GM18907 (cell line): ENCODE measurements around the gene SLC44A5.
A peak's percentile ranks its signal among the peaks of the same experiment; 100 is the strongest.
"Not testable (repeated sequence)": the region's sequence is repeated elsewhere in the genome, so short reads cannot be mapped to it uniquely, and the experiment has no call there.

Experiments used
- ATAC-seq: cut with Tn5 transposase; IDR thresholded peaks from one replicate; pipeline ENCODE4 v1.9.1; 2021; ENCODE audit warnings: mild to moderate bottlenecking, moderate library complexity; ENCODE audit not compliant: unreplicated experiment

Gene SLC44A5

DNA sequence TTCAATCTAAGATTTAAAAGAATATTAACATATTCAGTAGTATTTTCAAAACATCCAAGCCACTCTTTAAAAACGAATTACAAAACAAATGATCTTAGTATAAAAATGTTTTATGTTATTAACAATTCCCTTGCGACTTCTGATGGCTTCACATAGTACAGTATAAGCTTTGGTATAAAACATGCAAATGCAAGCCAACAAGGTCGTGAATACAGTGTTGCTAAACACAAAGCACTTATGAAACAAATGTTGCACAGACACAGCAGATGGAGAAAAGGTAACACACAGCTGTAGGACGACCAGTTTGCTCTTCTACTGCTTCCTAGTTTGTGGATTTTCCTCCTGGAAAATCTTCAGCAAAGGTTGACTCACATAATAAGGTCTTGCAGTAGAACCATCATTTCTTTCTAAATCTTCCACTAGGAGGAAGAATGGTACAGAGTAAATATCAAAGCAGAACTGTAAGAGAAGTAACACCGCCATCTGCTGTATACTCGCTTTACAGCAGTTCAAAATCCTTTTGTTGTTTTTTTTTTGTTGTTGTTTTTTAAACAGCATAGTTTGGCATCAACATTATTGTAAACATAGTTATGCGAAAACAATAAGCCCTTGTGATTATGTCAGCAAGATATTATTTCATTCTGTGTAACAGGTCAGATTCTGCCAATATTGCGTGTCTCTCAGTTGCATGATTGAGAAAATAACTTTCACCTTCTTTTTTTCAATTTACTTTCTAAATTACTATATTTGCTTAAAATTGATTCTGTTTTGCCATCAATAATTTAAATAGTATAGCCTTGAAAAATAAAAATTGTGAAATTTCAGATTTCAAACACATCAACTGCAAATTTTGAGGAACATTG is 407.3 kb downstream of the SLC44A5 start:
- ATAC-seq: peak; percentile 95

- no peak for ATAC-seq
These were observed 408.2 kb downstream of the SLC44A5 start for GRCh38 chr1:75202751-75203150.

DNA sequence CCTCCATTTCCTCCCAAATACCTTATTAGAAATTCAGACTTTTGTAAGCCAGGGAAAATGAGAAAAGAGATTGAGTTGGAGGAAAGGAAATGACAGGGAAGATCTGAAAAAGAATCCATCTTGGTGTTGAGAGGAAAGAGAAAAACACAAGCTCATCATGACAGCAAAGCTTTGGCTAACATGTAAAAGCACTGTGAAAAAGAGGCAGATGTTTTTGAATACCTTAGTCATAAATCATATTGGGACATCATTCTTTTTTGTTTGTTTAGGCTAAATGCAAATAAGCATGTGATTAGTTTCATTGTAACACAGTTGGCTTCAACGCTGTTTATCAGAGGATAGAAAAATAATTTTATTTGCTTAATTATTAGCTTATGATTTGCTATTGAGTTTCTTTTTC is 412.2 kb downstream of the SLC44A5 start:
- no peak for ATAC-seq

- ATAC-seq: no peak
These were observed 412.8 kb downstream of the SLC44A5 start for GRCh38 chr1:75198163-75198562.

GRCh38 chr1:75188892-75189291 is 422.0 kb downstream of the SLC44A5 start:
- no peak for ATAC-seq

GRCh38 chr1:75181214-75181955 is 429.5 kb downstream of the SLC44A5 start:
- ATAC-seq: not testable (repeated sequence)

GRCh38 chr1:75174031-75174760 is 436.7 kb downstream of the SLC44A5 start:
- ATAC-seq: no peak

- ATAC-seq: no peak
These were observed 438.4 kb downstream of the SLC44A5 start for GRCh38 chr1:75172556-75172955.

- ATAC-seq: no peak
These were observed 439.0 kb downstream of the SLC44A5 start for GRCh38 chr1:75171876-75172275.

- ATAC-seq: no peak
These were observed 439.9 kb downstream of the SLC44A5 start for GRCh38 chr1:75170981-75171380.

DNA sequence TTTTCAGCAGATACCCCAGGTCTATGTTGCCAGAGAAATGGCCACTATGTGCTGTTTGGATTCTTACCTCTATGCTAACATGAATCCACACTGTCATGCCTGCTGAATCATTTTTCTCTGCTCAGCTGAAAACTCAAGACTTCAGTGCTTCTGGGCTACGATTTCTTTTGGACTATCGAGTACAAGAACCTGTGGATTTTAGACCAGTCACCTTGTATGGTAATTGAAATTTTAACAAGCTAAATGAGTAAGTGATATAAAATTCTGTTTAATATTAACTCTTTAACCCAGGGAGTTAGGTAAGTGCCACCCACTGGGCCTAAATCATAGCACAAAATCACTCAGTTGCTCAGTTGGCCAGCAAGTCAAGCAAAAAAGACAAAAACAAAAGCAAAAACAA is 440.9 kb downstream of the SLC44A5 start:
- no peak for ATAC-seq

DNA sequence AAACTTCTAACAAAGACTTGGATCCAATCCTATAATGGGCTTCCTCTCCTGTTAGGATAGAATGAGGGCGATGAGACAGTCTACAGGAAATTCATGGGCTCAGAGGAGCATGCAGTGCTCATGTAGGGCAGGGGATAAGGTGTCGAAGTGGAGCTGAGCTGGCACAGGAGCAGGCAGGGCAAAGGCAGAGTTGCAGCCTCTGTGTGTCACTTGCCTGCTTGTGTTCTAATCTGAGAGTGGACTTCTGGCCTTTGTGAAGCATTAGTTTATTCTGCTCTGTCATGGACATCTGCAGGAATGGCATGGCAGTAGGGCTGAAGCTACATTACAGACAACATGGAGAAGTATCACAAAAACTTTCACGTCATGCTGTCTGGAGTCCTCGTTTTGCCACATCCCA is 444.1 kb downstream of the SLC44A5 start:
- ATAC-seq: no peak

- no peak for ATAC-seq
These were observed 445.6 kb downstream of the SLC44A5 start for GRCh38 chr1:75165264-75165663.

DNA sequence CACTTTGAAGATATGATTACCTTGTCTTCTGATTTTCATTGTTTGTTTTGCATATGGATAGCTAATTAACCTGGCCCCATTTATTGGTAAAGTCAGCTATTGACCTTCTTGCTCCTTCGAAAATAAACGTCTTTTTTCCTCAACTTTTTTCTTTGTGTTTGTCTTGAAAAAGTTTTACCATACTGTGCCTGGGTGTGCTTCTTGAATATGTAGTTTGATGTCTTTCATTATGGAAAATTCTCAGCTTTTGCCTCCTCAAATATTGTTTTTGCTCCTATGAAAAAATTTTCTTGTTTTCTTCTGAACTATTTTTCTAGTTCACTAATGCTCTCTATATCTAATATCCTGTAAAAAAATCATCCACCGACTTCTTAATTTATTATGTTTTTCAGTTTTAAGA is 451.8 kb downstream of the SLC44A5 start:
- no peak for ATAC-seq
